HCT116 (cell line): Measurements from ENCODE around the gene MDM4. TPM values are rescaled to one million over a fixed set of nuclear protein-coding genes. Genes with fewer than 3 reads are reported as not detected.

Source experiments
- ATAC-seq: fragments of 200-7000 bp; cut with Tn5 transposase; 2 replicates; pipeline ENCODE4 v1.9.1; 2020; ENCODE audit warnings: mild to moderate bottlenecking, moderate library complexity
- BruUV-seq: library from RNA; stranded (reverse); fragments of 400-500 nt; replicated peaks from 2 replicates; lab custom pipeline; 2021; lab: Mats Ljungman, UMichigan
- CTCF ChIA-PET: fragments of 300-600 bp; sonication (Branson Sonifier 250); formaldehyde crosslinking; loops from one replicate; lab custom pipeline; 2021; ENCODE audit warnings: antibody characterized with exemption; lab: Charles Lee
- POLR2A ChIA-PET: fragments of 300-600, 350-600 bp; sonication (Branson Sonifier 250); formaldehyde crosslinking; loops from one replicate; lab custom pipeline; 2021; ENCODE audit warnings: antibody characterized with exemption; lab: Charles Lee
- RAD21 ChIA-PET, 2 experiments: fragments of 300-600 bp; sonication (Branson Sonifier 250); formaldehyde crosslinking; loops; one replicate each; lab custom pipeline; 2023; ENCODE audit warnings: low total read pairs in 2 of 2; ENCODE audit not compliant: uncharacterized antibody in 2 of 2, unreplicated experiment in 2 of 2, low non-redundant PET in 1 of 2; lab: Charles Lee
- DNase-seq: peaks from one replicate; pipeline ENCODE4 v3.0.0-alpha.2; 2010; ENCODE audit warnings: low read depth, low spot score
- H2AFZ ChIP-seq: fragments of 200-600 bp; shearing (Covaris generic), sonication (generic); 2 replicates; pipeline ENCODE4 v1.6.1; 2017; ENCODE audit warnings: low read depth, mixed run types, mixed read lengths, antibody characterized with exemption, low read length; ENCODE audit not compliant: poor library complexity, severe bottlenecking
- H3K27ac ChIP-seq: 2 replicates; pipeline ENCODE4 v1.5.1; 2012; ENCODE audit warnings: low read depth, low read length
- H3K27me3 ChIP-seq: fragments of 200-600 bp; sonication (generic); 2 replicates; pipeline ENCODE4 v1.6.1; 2016; ENCODE audit warnings: mixed run types, low read length, mixed read lengths; ENCODE audit not compliant: insufficient read depth
- H3K36me3 ChIP-seq, 2 experiments: fragments of 200-500 bp in 1 of 2; fragments of 200-600 bp in 1 of 2; sonication (Bioruptor generic) in 1 of 2; sonication (generic) in 1 of 2; 2 replicates each; pipeline versions ENCODE4 v1.5.1 to v1.6.1; 2014 to 2016; ENCODE audit warnings: low read length in 2 of 2, inconsistent platforms in 1 of 2, mixed read lengths in 1 of 2, mixed run types in 1 of 2; ENCODE audit not compliant: insufficient read depth in 2 of 2, control insufficient read depth in 1 of 2
- H3K4me1 ChIP-seq, 2 experiments: fragments of 200-600 bp in 1 of 2; sonication (generic) in 1 of 2; 2 replicates each; pipeline versions ENCODE4 v1.5.1 to v1.6.1; 2012 to 2017; ENCODE audit warnings: low read length in 2 of 2, inconsistent platforms in 1 of 2, mild to moderate bottlenecking in 1 of 2, mixed read lengths in 1 of 2, mixed run types in 1 of 2, moderate library complexity in 1 of 2; ENCODE audit not compliant: insufficient read depth in 2 of 2, control insufficient read depth in 1 of 2
- H3K4me2 ChIP-seq: fragments of 200-600 bp; sonication (generic); 2 replicates; pipeline ENCODE4 v1.6.1; 2017; ENCODE audit warnings: mixed run types, low read length, mixed read lengths
- H3K4me3 ChIP-seq, 2 experiments: fragments of 200-600 bp in 1 of 2; sonication (generic) in 1 of 2; replicated peaks in 1 of 2; 2 replicates each; pipeline ENCODE4 v1.5.1; 2011 to 2016; ENCODE audit warnings: low read length in 2 of 2, control low read depth in 1 of 2, low read depth in 1 of 2, mild to moderate bottlenecking in 1 of 2, mixed read lengths in 1 of 2, mixed run types in 1 of 2
- H3K79me2 ChIP-seq: fragments of 200-600 bp; sonication (generic); 2 replicates; pipeline ENCODE4 v1.6.1; 2017; ENCODE audit warnings: mild to moderate bottlenecking, mixed run types, low read length, moderate library complexity, mixed read lengths; ENCODE audit not compliant: insufficient read depth
- H3K9ac ChIP-seq: fragments of 200-600 bp; sonication (generic); 2 replicates; pipeline ENCODE4 v1.6.1; 2016; ENCODE audit warnings: low read length, mixed read lengths
- H3K9me2 ChIP-seq: fragments of 200-600 bp; sonication (generic), shearing (Covaris generic); 2 replicates; pipeline ENCODE4 v1.6.1; 2017; ENCODE audit warnings: mixed run types, mild to moderate bottlenecking, moderate library complexity; ENCODE audit not compliant: insufficient read depth
- H3K9me3 ChIP-seq, 2 experiments: fragments of 200-500 bp in 1 of 2; fragments of 200-600 bp in 1 of 2; sonication (Bioruptor generic) in 1 of 2; sonication (generic) in 1 of 2; 2 replicates each; pipeline ENCODE4 v1.6.1; 2014 to 2017; ENCODE audit warnings: low read length in 2 of 2, mixed read lengths in 2 of 2, inconsistent platforms in 1 of 2, low read depth in 1 of 2, mild to moderate bottlenecking in 1 of 2, mixed run types in 1 of 2, moderate library complexity in 1 of 2; ENCODE audit not compliant: control insufficient read depth in 1 of 2, insufficient read depth in 1 of 2
- H4K20me1 ChIP-seq: fragments of 200-600 bp; sonication (generic), shearing (Covaris generic); 2 replicates; pipeline ENCODE4 v1.6.1; 2017; ENCODE audit warnings: mixed run types, mild to moderate bottlenecking, moderate library complexity; ENCODE audit not compliant: insufficient read depth
- ATF3 ChIP-seq: IDR thresholded peaks from 2 replicates; pipeline ENCODE4 v1.6.1; 2012
- CBX3 ChIP-seq: IDR thresholded peaks from 2 replicates; pipeline ENCODE4 v1.6.1; 2012; ENCODE audit warnings: low read depth
- CEBPB ChIP-seq: IDR thresholded peaks from 2 replicates; pipeline ENCODE4 v1.6.1; 2012; ENCODE audit warnings: low read depth
- EGR1 ChIP-seq: IDR thresholded peaks from 2 replicates; pipeline ENCODE4 v1.6.1; 2012; ENCODE audit warnings: low read depth
- ELF1 ChIP-seq: IDR thresholded peaks from 2 replicates; pipeline ENCODE4 v1.6.1; 2012; ENCODE audit warnings: low read depth, borderline replicate concordance
- EZH2 ChIP-seq: fragments of 200-600 bp; sonication (generic); IDR thresholded peaks from 2 replicates; pipeline ENCODE4 v1.6.1; 2017; ENCODE audit warnings: antibody characterized with exemption, mixed run types
- EZH2phosphoT487 ChIP-seq: fragments of 200-600 bp; IDR thresholded peaks from 2 replicates; pipeline ENCODE4 v1.6.1; 2018; ENCODE audit warnings: antibody characterized with exemption, borderline replicate concordance
- FOSL1 ChIP-seq: IDR thresholded peaks from 2 replicates; pipeline ENCODE4 v1.6.1; 2012; ENCODE audit warnings: low read depth
- POLR2A ChIP-seq: IDR thresholded peaks from 2 replicates; pipeline ENCODE4 v1.7.0; 2011; ENCODE audit warnings: borderline replicate concordance; ENCODE audit not compliant: insufficient read depth, insufficient read length; ENCODE audit errors: extremely low read depth
- RAD21 ChIP-seq: IDR thresholded peaks from 2 replicates; pipeline ENCODE4 v1.6.1; 2012; ENCODE audit warnings: low read depth, mild to moderate bottlenecking
- REST ChIP-seq: IDR thresholded peaks from 2 replicates; pipeline ENCODE4 v1.6.1; 2012; ENCODE audit warnings: low read depth
- SP1 ChIP-seq: IDR thresholded peaks from 2 replicates; pipeline ENCODE4 v1.6.1; 2012; ENCODE audit warnings: low read depth
- SRF ChIP-seq: IDR thresholded peaks from 2 replicates; pipeline ENCODE4 v1.6.1; 2012; ENCODE audit warnings: low read depth
- ZNF274 ChIP-seq: fragments of 200-500 bp; sonication (Bioruptor generic); IDR thresholded peaks from 2 replicates; pipeline ENCODE4 v1.6.1; 2014; ENCODE audit warnings: mild to moderate bottlenecking, low read depth, low read length, inconsistent platforms
- intact Hi-C: fragments of 100-400 bp; cut with micrococcal nuclease; formaldehyde crosslinking; loops from 2 replicates; pipeline ENCODE4 v1.10.0; 2022
- total RNA-seq: library from RNA; stranded (reverse); gene quantifications from one replicate; pipeline ENCODE4 v1.2.1, GENCODE V29; 2021; ENCODE audit not compliant: unreplicated experiment

MDM4 gene
- total RNA-seq, 1 experiment from 2014 or later: 79.5 TPM

- CTCF ChIA-PET: interaction anchor here (1.3 to 5.8 kb wide), 6 partner anchors 196 to 377 kb away, joined by 6 to 192 read pairs (median 18); no protein-coding TSS in a partner anchor
- POLR2A ChIA-PET: interaction anchor here (1.1 to 1.3 kb wide), 2 partner anchors 240 to 242 kb away, joined by 4 to 6 read pairs; no protein-coding TSS in a partner anchor
- TF ChIP-seq CEBPB (no peak), EGR1 (no peak), EZH2 (no peak)
Measured at GRCh38 chr1:204564835-204565234, 48.6 kb downstream of the MDM4 start.

GRCh38 chr1:204565617-204566582 lies 49.7 kb downstream of the MDM4 start:
- H3K36me3 ChIP-seq: no peaks in the 10 kb centered on the region
- no TSS peak for BruUV-seq
- no peaks in the 10 kb centered on the region for H3K79me2 ChIP-seq
- H3K9me2 ChIP-seq: no peaks in the 10 kb centered on the region
- peaks cover 21 to 35% of the 10 kb centered on the region in 2 experiments for H3K4me1 ChIP-seq
- H3K4me2 ChIP-seq: peak overlapping the region; percentile 57
- no peak overlapping the region for H3K27ac ChIP-seq
- 0 out of 4 replicates have a peak overlapping the region, but pooled peaks of 1 of the 2 experiments have one; percentile 2 for H3K4me3 ChIP-seq
- ChIA-PET CTCF (interaction anchor here (0.7 to 5.8 kb wide), 12 partner anchors 12 to 496 kb away, joined by 3 to 192 read pairs (median 6); no protein-coding TSS in a partner anchor), POLR2A (interaction anchor here (1.1 to 1.3 kb wide), 2 partner anchors 239 to 241 kb away, joined by 4 to 6 read pairs; no protein-coding TSS in a partner anchor), RAD21 (interaction anchor here (1.3 to 1.6 kb wide), 5 partner anchors 198 to 242 kb away, joined by 4 to 29 read pairs (median 9); no protein-coding TSS in a partner anchor)
- H2AFZ ChIP-seq: no peak overlapping the region
- no peaks in the 10 kb centered on the region for H3K27me3 ChIP-seq
- peak; percentile 83 for ATAC-seq
- H4K20me1 ChIP-seq: no peaks in the 10 kb centered on the region
- DNase-seq: peak; percentile 68
- no peaks in the 10 kb centered on the region for H3K9me3 ChIP-seq
- 0 out of 2 replicates have a peak overlapping the region, but pooled peaks have one; percentile 1 for H3K9ac ChIP-seq
- intact Hi-C loops: loop anchor here (1.0 to 10.0 kb wide), 3 partner anchors 199 to 379 kb away; no protein-coding TSS in a partner anchor
- TF ChIP-seq ELF1 (no peak), CEBPB (peak; percentile 43; the same call in 1 of the 2 replicates), ATF3 (no peak), EGR1 (no peak), CBX3 (no peak; the same call in 1 of the 2 replicates), RAD21 (peak; percentile 89), ZNF274 (no peak), SP1 (no peak), POLR2A (no peak), REST (no peak), FOSL1 (no peak), SRF (no peak), EZH2phosphoT487 (no peak), EZH2 (no peak)

More at GRCh38 chr1:204564835-204565234, 48.6 kb downstream of the MDM4 start:
- Histone ChIP-seq H3K9ac (no peak overlapping the region), H2AFZ (no peak overlapping the region), H3K27ac (no peak overlapping the region), H3K79me2 (no peaks in the 10 kb centered on the region), H3K9me2 (no peaks in the 10 kb centered on the region), H3K27me3 (no peaks in the 10 kb centered on the region), H3K9me3 (no peaks in the 10 kb centered on the region), H4K20me1 (no peaks in the 10 kb centered on the region), H3K4me2 (peak overlapping the region; percentile 57; the same call in 1 of the 2 replicates), H3K4me1 (peaks cover 16 to 34% of the 10 kb centered on the region in 2 experiments), H3K36me3 (no peaks in the 10 kb centered on the region), H3K4me3 (no peak overlapping the region)
- ATAC-seq (no peak), DNase-seq (no peak)
- intact Hi-C loops: loop anchor here (1.0 to 10.0 kb wide), 3 partner anchors 200 to 380 kb away; no protein-coding TSS in a partner anchor
- no TSS peak for BruUV-seq
- RAD21 ChIA-PET: interaction anchor here (1.4 to 1.6 kb wide), 2 partner anchors 199 to 243 kb away, joined by 4 to 21 read pairs; no protein-coding TSS in a partner anchor
